GM12892 (cell line): ENCODE results near the gene KIF21A.
A peak's percentile ranks its signal among the peaks of the same experiment; 100 is the strongest.

ENCODE experiments used
- DNase-seq: peaks from one replicate; pipeline ENCODE4 v3.0.0; 2011; ENCODE audit not compliant: insufficient read length
- FAIRE-seq: peaks from 2 replicates; lab custom pipeline; 2011; peaks lifted over from hg19 to GRCh38; lab: Jason Lieb, UNC
- POLR2A ChIP-seq: IDR thresholded peaks from 2 replicates; pipeline ENCODE4 v1.6.1; 2011; ENCODE audit warnings: low read depth, low read length, control low read depth
- POLR2AphosphoS5 ChIP-seq: IDR thresholded peaks from 2 replicates; pipeline ENCODE4 v1.6.1; 2011; ENCODE audit warnings: low read depth, low read length, control low read depth
- TAF1 ChIP-seq: IDR thresholded peaks from 2 replicates; pipeline ENCODE4 v1.6.1; 2011; ENCODE audit warnings: low read depth, mild to moderate bottlenecking, control low read depth, low read length, borderline replicate concordance

The KIF21A gene

GRCh38 chr12:39383114-39383513, 59.8 kb downstream of the KIF21A start:
- no peak for TF ChIP-seq POLR2A
- TF ChIP-seq TAF1: no peak
- no peak for TF ChIP-seq POLR2AphosphoS5
- FAIRE-seq (no peak), DNase-seq (no peak)

GRCh38 chr12:39380090-39380489, 62.8 kb downstream of the KIF21A start:
- TF ChIP-seq POLR2A (no peak), TAF1 (no peak), POLR2AphosphoS5 (no peak)

DNA sequence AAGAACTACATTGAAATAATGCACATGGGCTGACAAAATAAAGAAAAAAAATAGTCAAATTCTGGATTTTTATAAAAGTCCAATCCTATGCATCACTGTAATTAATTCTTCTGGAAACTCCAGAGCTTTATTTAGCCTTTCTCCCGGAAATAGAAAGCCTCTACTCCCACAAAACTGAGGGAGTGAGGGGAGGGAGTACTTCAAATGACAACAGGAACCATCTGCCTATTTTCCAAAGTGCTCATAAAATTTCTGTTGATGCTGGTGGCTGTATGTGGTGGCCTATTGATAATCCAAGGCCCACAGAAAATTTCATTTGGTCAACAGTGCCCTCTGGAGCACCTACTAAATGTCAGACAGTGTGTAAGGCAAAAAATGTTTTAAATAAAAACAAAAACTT, 64.6 kb downstream of the KIF21A start:
- DNase-seq: no peak
- no peak for FAIRE-seq
- TF ChIP-seq TAF1 (no peak), POLR2A (no peak), POLR2AphosphoS5 (no peak)

More at GRCh38 chr12:39380090-39380489, 62.8 kb downstream of the KIF21A start:
- no peak for FAIRE-seq
- no peak for DNase-seq

DNA sequence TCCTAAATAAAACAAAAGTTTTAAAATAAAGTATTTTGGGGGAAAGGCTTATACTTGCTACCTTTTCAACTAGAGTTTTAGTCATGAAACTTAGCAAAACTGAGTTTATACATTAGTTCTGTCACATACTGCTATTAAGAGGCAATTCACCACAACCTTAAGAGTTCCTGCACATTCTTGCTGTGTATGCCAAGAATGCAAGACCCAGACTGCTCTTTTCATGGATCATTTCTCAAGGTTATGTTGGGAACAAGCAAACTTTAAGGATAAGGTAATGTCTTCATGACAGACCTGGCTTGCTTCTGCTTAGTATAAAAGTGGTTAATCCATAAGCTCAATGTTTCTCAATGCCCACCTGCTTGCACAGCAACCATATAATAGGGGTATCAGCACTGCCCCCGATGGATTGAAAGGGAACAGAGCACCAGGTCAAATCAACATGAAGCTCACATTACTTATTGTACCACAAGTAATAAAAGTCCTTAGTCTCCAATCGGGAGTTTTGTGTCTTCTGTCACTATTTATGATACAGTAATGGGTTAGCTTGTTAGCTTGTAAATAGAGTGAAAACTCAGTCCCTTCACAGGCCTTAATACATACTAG, 67.6 kb downstream of the KIF21A start:
- no peak for FAIRE-seq
- no peak for TF ChIP-seq POLR2A
- TF ChIP-seq TAF1: no peak
- TF ChIP-seq POLR2AphosphoS5: no peak

GRCh38 chr12:39372929-39373328, 70.0 kb downstream of the KIF21A start:
- DNase-seq (no peak), FAIRE-seq (peak; percentile 82)
- TF ChIP-seq POLR2A (no peak), TAF1 (no peak), POLR2AphosphoS5 (no peak)

More for the DNA sequence above, 67.6 kb downstream of the KIF21A start:
- no peak for DNase-seq

DNA sequence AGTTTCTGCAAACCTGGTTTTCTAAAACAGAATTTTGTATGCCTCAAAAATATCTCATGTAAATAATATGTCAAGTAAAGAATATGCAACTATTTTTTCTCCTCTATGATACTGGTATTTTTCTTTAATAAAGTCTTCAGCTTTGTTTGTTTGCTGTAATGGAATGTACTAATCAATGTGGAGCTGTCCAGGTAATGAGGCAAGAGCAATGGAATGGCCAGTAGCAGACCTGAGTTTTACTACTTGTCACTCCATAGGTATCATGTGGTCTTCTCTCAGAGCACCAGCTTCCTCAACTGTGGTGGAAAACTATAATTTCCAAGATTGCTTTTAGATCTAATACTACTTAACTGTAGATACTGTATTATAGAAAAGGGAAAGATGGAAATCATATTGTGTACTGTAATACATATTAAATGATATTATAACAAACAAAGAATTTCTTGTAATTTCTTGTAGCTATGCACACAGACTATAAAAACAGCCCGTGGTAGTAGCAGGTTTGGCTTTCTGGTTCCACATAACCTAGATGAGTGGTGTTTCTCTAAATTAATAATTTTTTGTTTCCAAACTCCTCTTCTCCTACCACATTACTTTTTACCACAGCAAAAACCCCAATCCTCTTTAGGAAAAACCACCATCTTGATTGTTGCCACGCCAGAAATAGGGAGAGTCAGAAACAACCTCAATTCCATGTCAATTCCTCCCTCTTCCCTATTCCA, 70.6 kb downstream of the KIF21A start:
- no peak for TF ChIP-seq POLR2A
- no peak for TF ChIP-seq POLR2AphosphoS5
- no peak for TF ChIP-seq TAF1
- FAIRE-seq (no peak), DNase-seq (no peak)

DNA sequence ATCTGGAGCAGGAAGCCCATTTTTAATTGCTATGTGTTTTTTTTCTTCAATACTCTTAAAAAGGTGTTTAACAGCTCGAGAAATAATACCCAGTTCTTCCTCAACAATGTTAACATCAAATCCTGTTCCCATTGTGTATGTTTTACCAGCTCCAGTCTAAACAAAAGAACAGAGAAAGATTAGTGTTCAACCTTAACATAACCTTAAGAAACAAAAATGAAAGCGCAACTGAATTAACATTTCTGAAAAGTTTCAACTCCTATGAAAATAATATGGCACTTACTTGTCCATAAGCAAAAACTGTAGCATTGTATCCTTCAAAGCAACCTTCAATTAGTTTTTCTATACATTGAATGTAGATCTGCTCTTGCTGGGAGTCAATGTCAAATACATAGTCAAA, 73.2 kb downstream of the KIF21A start:
- TF ChIP-seq TAF1: no peak
- TF ChIP-seq POLR2A: no peak
- TF ChIP-seq POLR2AphosphoS5: no peak
- DNase-seq: no peak
- FAIRE-seq: peak; percentile 81

DNA sequence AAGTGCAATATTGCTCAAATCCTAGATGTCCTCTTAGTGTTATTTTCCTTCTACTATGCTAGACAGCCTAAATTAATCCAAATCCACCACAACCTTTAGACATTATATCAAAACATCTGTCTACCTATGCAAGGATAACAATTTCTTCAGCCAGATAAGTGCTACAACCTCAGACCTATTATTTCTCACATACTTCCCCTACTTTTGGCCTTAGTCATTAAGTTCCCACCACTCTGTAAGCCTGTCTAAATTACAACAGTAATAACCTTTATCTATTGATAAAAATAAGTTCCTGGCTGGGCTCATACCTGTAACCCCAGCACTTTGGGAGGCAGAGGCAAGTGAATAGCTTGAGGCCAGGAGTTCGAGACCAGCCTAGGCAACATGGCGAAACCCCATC, 74.0 kb downstream of the KIF21A start:
- TF ChIP-seq POLR2A: no peak
- TF ChIP-seq TAF1: no peak
- TF ChIP-seq POLR2AphosphoS5: no peak
- FAIRE-seq (no peak), DNase-seq (no peak)

DNA sequence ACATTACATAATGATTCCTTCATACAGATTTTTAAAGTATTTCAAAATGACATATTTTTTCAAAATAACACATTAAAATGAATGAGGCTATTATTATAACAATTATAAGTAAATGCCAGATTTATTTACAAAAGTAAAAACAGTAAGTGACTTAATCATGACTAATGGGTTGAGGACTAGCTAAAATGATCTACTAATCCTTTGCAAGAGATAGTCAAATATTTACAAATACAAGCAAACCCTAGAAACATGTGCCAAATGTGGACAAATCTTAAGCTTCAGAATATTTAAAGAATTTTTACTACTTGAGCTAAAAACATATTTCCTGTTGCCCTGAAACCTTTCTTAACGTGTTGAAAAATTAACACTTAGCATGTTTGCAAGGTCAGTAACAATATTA, 74.8 kb downstream of the KIF21A start:
- no peak for DNase-seq
- TF ChIP-seq POLR2A: no peak
- no peak for FAIRE-seq

DNA sequence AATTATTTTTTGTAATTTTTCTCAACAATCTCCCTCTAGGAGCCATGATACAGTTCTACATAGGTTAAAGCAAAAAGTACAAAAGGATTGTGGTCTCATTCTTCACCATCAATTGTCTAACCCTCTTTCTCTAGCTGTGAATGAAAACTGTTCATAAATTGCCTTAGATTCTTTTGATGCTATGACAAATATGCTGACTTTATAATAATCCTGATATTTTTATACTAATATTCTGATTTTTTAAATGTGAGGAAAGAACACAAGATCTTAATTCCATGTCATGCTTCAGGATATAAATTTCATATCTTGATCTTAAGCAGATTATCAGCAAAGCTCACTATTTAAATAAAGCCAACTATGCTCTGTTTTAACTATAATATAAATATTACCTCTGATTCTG, 75.4 kb downstream of the KIF21A start:
- FAIRE-seq: no peak
- TF ChIP-seq POLR2A (no peak), TAF1 (no peak), POLR2AphosphoS5 (no peak)
- DNase-seq: no peak

DNA sequence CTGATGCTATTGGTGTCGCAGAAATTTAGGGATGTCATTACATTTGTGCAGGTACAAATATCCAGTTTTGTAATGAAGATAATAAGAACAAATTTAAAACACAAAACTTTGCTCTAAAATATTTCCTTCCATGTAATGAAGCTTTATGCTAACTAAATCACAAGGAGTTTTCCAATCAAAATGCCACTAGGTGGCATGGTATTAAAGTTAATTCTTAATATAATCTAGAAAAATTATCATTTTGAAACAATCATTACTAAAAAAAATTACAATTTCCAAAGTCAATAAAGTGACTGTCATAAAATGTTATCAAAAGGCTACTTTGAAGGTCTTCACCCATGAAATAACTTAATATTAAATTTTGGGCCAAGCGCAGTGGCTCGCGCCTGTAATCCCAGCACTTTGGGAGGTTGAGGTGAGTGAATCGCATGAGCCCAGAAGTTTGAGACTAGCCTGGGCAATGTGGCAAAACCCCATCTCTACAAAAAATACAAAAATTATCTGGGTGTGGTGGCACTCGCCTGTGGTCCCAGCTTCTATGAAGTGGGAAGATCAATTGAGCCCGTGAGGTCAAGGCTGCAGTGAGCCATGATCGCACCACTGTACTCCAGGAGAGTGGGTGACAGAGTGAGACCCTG, 77.4 kb downstream of the KIF21A start:
- DNase-seq: no peak
- TF ChIP-seq POLR2AphosphoS5 (no peak), TAF1 (no peak), POLR2A (no peak)
- FAIRE-seq: no peak
